Tibial artery (tissue), 4 donors: ENCODE measurements around the gene MEI1.

Experiments
- DNase-seq, 2 donors: peaks; one replicate each; pipeline ENCODE4 v3.0.0-alpha.2; 2019
- H3K27ac ChIP-seq, 2 donors: fragments of 200-600 bp; sonication (generic) in 1 of 2; 1 replicate in 1 of 2; 2 replicates in 1 of 2; pipeline ENCODE4 v1.5.1; 2018 to 2019; ENCODE audit warnings: mild to moderate bottlenecking in 1 of 2
- H3K27me3 ChIP-seq, 2 donors: fragments of 200-600 bp; sonication (generic) in 1 of 2; one replicate each; pipeline versions ENCODE4 v1.5.1 to v1.6.0; 2016 to 2019
- H3K36me3 ChIP-seq, 3 donors: fragments of 200-600 bp; sonication (generic) in 2 of 3; one replicate each; pipeline ENCODE4 v1.5.1; 2016 to 2019; ENCODE audit warnings: mild to moderate bottlenecking in 2 of 3
- H3K4me1 ChIP-seq, 4 donors: fragments of 200-600 bp; sonication (generic) in 2 of 4; 1 replicate in 3 of 4; 2 replicates in 1 of 4; pipeline ENCODE4 v1.5.1; 2016 to 2019
- H3K4me3 ChIP-seq, 2 donors: fragments of 200-600 bp; sonication (generic) in 1 of 2; 1 replicate in 1 of 2; 2 replicates in 1 of 2; pipeline ENCODE4 v1.5.1; 2018 to 2019; ENCODE audit warnings: mild to moderate bottlenecking in 2 of 2
- H3K9me3 ChIP-seq, 3 donors: fragments of 200-600 bp; sonication (generic) in 1 of 3; one replicate each; pipeline ENCODE4 v1.5.1; 2016 to 2019
- CTCF ChIP-seq, 2 experiments: fragments of 200-600 bp in 1 of 2; fragments of 450-650 bp in 1 of 2; IDR thresholded peaks; one replicate each; pipeline ENCODE4 v1.5.1; 2017 to 2019; ENCODE audit warnings: antibody characterized with exemption in 2 of 2, mild to moderate bottlenecking in 1 of 2, moderate library complexity in 1 of 2
- intact Hi-C: fragments of 100-400 bp; cut with DNase I; formaldehyde crosslinking; loops from one replicate; pipeline ENCODE4 v1.15.0; 2023; ENCODE audit warnings: low total_unique reads

Gene MEI1

GRCh38 chr22:41699264-41700107 is at the start of gene MEI1:
Gene MEI1, plus strand, starts transcription at chr22:41699503. Its CDS starts 36 bp downstream, at chr22:41699539.
- intact Hi-C loops: no loop called here
- peaks cover 0 to 10% of the 10 kb centered on the region in 2 donors for H3K27me3 ChIP-seq
- DNase-seq: peak; percentile 64 to 86
- peaks cover 0 to 18% (median 13%) of the 10 kb centered on the region in 4 donors for H3K4me1 ChIP-seq
- no peak within 1 kb of the TSS for H3K27ac ChIP-seq
- peak within 1 kb of the TSS in 1 of 2 donors; percentile 18 for H3K4me3 ChIP-seq
- no peaks in the 10 kb centered on the region for H3K9me3 ChIP-seq
- H3K36me3 ChIP-seq: peaks cover 0 to 2% (median 0%) of the 10 kb centered on the region in 3 donors
- no peak for TF ChIP-seq CTCF (IDR thresholded peaks at IDR 0.05)

GRCh38 chr22:41650229-41650628 is 49.1 kb upstream of the MEI1 start:
- peaks cover 84 to 97% (median 85%) of the 10 kb centered on the region in 3 donors for H3K36me3 ChIP-seq
- no peak overlapping the region for H3K27ac ChIP-seq
- H3K4me1 ChIP-seq: no peaks in the 10 kb centered on the region
- intact Hi-C loops: no loop called here
- peak in 1 of 2 donors; percentile 2 for DNase-seq
- H3K9me3 ChIP-seq: no peaks in the 10 kb centered on the region
- H3K4me3 ChIP-seq: no peak overlapping the region
- no peak for TF ChIP-seq CTCF (IDR thresholded peaks at IDR 0.05)
- no peaks in the 10 kb centered on the region for H3K27me3 ChIP-seq

GRCh38 chr22:41650821-41651220 is 48.5 kb upstream of the MEI1 start:
- intact Hi-C loops: no loop called here
- no peaks in the 10 kb centered on the region for H3K9me3 ChIP-seq
- peaks cover 87 to 97% (median 88%) of the 10 kb centered on the region in 3 donors for H3K36me3 ChIP-seq
- no peaks in the 10 kb centered on the region for H3K27me3 ChIP-seq
- no peaks in the 10 kb centered on the region for H3K4me1 ChIP-seq
- H3K4me3 ChIP-seq: no peak overlapping the region
- peak in 1 of 2 donors; percentile 47 for DNase-seq
- no peak for TF ChIP-seq CTCF (IDR thresholded peaks at IDR 0.05)
- no peak overlapping the region for H3K27ac ChIP-seq

- peak in 1 of 2 donors; percentile 1 for DNase-seq
- Histone ChIP-seq H3K4me1 (no peaks in the 10 kb centered on the region), H3K9me3 (no peaks in the 10 kb centered on the region), H3K4me3 (no peak overlapping the region), H3K27ac (no peak overlapping the region), H3K27me3 (no peaks in the 10 kb centered on the region), H3K36me3 (peaks cover 91 to 100% (median 97%) of the 10 kb centered on the region in 3 donors)
- TF ChIP-seq CTCF (IDR thresholded peaks at IDR 0.05): no peak
- intact Hi-C loops: no loop called here
These were observed 45.0 kb upstream of the MEI1 start for GRCh38 chr22:41654322-41654721.

- DNase-seq: peak in 1 of 2 donors; percentile 19
- Histone ChIP-seq H3K4me3 (no peak overlapping the region), H3K4me1 (no peaks in the 10 kb centered on the region), H3K27me3 (no peaks in the 10 kb centered on the region), H3K9me3 (no peaks in the 10 kb centered on the region), H3K27ac (no peak overlapping the region), H3K36me3 (peaks cover 96 to 100% (median 100%) of the 10 kb centered on the region in 3 donors)
- intact Hi-C loops: no loop called here
- no peak for TF ChIP-seq CTCF (IDR thresholded peaks at IDR 0.05)
These were observed 42.7 kb upstream of the MEI1 start for GRCh38 chr22:41656556-41656955.
